Measurements from ENCODE around the gene CDK6.
A peak's percentile ranks its signal among the peaks of the same experiment; 100 is the strongest.

CDK6 gene

DNA sequence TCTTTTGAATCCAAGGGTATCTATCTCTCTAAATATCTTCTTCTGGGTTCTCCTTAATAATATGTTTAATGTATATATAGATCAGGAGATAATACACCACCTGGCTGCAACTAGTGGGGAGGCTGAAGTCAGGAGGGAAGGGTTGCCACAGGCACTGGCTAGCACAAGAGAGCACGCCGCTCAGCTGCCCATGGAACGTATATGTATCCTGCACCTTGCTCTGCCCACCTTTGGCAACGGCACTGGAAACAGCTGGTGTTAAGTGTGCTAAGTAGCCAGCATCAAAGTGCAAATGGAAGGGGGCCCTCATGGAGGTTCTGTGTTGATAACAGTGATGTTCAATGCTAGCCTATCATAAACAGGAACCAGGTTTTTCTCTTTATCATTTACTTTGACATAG, 196.4 kb downstream of the CDK6 start:
- DNase-seq, result no peak

GRCh38 chr7:92639213-92639896, 197.0 kb downstream of the CDK6 start:
- no peak for DNase-seq

GRCh38 chr7:92636018-92636560, 200.3 kb downstream of the CDK6 start:
- no peak for DNase-seq

DNA sequence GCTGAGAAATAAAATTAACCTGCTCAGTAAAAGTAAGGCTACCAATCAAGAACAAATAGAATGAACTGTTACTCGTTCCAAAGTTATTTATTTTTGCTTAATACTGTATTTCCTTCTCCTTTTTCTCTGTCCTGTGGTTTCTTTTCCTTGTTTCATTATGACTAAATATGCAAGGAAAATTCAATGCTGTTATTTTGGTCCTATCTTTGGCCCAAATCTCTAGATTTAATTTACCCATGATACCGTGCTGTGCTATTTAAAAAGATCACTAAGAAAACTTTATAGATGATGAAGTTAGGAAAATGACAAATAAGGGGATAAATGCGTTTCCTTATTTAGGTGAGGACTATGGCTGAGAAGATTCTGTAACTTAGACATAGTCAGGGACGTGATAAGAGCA, 200.8 kb downstream of the CDK6 start:
- DNase-seq, result no peak

- DNase-seq, result no peak
Measured at GRCh38 chr7:92634924-92635519, 201.4 kb downstream of the CDK6 start.

DNA sequence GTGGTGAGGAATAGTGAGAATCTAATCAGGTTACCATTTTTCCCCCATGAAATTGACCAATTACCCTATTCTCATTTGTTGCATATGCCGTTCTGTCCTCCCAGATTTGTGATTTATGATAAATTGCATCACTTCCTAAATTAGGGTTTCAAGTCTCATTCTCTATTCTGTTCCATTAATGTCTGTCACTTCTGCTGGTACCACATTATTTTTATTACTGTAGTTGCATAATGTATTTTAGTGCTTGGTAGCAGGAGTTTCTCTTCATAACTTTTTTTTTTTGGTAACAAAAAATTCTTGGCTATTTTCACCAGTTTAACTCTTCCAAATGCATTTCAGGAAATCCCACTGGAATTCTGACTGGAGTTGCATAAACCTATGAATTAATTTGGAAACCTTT, 202.2 kb downstream of the CDK6 start:
- DNase-seq, result no peak

GRCh38 chr7:92633211-92633906, 203.0 kb downstream of the CDK6 start:
- DNase-seq, result peak; percentile 32

GRCh38 chr7:92632791-92633190, 203.6 kb downstream of the CDK6 start:
- DNase-seq, result no peak

DNA sequence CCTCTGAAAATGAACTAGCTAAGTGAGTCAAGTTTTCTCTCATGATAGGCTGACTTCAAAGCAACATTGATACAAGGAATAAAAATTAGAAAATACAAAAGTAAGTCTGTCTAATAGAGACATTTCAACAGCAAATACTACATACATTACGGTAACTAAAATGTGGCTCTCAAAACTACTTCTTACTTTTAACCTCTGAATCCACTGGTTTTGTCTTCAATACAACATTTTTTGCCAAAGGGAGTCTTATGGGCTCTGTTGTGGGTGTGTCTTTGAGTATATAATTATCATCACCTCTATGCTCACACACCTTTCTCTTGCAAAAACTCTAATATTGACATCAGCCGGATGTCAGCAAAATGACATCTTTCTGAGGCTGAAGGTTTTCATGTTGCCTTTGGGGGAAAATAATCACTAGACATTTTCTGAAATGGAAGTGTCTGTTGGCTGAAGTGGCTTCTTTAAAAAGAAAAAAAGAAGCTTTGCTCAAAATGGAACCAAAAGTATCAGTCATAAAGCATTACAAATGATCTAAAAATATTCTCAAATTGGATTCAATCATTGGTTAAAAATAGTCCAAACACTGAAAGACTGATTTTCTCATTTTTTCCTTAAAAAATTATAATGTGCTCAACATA, 204.4 kb downstream of the CDK6 start:
- DNase-seq, result no peak

GRCh38 chr7:92631067-92631849, 205.1 kb downstream of the CDK6 start:
- DNase-seq, result no peak

DNA sequence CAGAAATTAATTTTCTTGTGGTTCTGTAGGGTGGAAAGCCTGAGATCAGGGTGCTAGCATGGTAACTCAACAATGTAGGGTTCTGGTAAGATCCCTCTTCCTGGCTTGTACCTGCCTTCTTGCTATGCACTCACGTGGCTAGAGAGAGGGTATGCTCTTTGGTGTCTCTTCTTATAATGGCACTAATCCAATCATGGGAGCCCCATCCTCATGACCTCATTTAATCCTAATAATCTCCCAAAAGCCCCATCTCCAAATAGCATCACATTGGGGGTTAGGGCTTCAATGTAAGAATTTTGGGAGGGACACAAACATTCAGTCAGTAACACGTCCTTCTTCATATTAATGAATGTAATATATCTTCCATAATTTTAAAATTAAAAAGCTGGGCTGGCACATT, 206.6 kb downstream of the CDK6 start:
- no peak for DNase-seq

- DNase-seq, result no peak
Measured at GRCh38 chr7:92627956-92628355, 208.4 kb downstream of the CDK6 start.

DNA sequence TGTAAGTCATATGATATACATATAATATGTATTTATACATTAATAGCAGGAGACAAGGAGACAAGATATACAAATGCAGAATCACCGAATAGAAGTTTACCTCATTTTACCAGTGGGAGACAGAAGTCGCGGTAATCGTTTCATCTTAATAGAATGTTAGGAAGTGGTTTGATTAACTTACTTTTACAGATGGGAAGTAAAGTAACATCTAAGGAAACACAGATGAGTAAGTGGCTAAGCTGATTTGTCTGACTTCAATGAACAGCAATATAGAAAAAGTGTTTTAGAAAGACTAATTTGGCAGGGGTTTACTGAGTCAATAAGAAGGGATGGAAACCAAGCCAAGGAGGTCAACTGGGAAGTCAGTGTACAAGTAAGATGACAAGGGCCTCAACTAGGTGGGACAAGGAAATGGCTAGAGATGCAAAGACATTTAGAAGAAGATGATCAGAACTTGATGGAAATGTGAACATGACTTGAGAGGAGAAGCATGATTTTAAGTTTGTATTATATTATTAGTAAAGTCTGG, 210.0 kb downstream of the CDK6 start:
- DNase-seq, result no peak

DNA sequence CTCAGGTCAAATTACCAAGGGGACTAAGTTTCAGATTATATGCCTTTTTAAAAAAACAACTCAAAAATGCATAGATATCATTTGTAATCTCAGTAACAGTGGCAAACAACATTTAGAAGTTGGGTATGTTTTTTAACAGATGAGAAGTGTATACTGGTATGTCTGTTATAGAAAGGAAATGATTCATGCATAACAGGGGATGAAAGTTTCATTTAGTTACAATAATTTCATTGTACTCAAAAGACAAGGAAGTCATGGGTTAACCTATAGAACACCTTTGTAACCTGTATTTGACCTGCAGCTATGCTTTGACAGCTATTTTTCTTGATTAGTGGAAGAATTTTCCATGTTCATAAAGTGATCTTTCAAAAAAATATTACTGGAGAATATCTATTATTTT, 210.8 kb downstream of the CDK6 start:
- no peak for DNase-seq

- DNase-seq, result no peak
Measured at GRCh38 chr7:92624298-92624996, 211.9 kb downstream of the CDK6 start.

DNA sequence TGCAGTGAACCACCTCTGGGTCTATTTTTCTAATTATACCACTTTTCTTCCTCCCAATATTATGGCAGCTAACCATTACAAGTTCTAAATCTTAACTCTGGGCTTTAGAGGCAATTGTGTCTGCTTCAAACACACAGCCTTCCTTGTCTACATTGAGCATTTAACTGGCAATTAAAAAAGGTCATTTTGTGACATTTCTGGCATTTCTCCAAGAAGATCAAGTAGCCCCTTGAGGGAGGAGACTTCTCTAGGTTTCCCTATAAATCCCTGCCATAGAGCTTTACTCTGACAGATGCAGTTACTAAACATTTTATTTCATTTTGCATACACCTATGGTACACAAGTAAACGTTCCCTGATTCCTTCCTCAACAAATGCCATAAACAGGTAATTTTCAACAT, 212.8 kb downstream of the CDK6 start:
- no peak for DNase-seq

DNA sequence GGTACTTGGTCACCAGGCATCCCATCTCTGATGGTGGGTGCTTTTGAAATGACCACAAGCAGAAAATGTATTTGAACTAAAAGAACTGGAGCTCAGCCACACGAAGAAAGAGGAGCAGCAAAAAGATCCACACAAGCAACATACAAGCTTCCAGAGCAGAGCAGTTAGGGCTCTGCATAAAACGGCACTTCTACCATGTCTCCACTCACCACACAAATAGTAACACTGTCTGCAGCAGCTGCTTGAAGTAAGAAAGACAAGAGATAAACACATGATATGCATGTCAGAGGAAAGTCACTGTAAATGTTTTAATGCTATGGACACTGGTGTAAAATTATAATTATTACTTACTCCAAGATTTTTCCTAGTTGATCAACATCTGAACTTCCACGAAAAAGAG, 213.7 kb downstream of the CDK6 start:
- DNase-seq, result no peak

DNA sequence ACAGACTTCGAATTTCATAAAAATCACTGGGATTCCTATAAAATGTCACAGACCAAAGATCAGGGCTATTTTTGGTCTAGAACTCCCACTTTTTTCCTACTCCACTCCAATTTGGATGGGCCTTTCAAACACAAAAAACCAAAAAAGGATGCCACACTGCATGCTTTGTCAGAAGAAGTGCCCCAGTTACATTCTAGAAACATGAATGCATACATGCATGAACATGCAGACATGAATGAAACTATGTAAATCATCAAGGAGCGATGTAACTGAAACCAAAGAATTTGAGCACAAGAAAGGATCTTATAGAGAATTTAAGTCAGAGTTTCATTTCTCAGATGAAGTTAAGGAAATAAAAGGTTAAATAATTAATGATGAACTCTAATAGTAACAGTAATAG, 214.3 kb downstream of the CDK6 start:
- no peak for DNase-seq

DNA sequence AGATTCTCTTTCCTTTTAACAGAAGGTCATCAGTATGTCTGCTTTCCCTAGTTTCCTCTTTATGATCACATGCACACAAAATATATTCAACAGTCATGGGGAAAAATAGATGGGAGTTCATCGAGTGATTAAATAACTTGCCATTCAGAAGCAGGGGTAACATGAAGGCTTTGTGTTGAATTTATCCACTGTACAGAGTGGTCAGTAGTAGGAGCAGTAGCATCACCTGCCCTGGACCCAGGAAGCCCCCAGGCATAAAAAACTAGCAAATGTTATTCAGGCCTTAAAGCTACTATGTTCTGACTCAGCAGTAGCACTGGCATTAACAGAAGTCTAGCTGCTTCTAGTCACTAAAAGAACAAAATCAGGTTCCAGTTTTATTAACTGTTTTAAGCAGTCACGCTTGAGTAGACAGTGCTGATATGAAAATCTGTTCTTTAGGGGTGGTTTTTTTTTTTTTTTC, 214.8 kb downstream of the CDK6 start:
- no peak for DNase-seq

- DNase-seq, result peak; percentile 74
Measured at GRCh38 chr7:92621026-92621540, 215.3 kb downstream of the CDK6 start.

DNA sequence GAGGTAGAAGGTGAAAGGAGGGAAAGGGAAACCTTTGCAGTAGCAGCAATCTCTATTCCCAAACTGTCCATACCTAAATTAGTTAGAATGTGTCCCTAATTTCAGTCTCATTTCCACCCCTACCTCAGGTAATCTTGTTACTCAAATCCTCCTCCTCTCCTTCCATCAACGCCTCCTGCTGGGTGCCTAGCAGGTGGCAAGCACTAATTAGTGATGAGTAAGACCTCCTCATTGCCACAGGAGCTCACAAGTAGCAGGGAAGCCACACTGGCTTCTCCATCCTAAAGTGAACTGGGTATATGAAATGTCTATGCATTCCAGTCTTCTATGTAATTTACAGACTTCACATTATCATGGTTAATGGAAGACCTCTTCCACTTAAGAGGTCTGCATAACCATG, 220.5 kb downstream of the CDK6 start:
- peak; percentile 18 for DNase-seq
